GM12864 (cell line): ENCODE measurements around the gene GRIN2A.

Experiments used
- DNase-seq: peaks from one replicate; pipeline ENCODE4 v3.0.0-alpha.2; 2011; ENCODE audit warnings: low read depth
- H3K4me3 ChIP-seq: 2 replicates; pipeline ENCODE4 v1.5.1; 2011; ENCODE audit warnings: mild to moderate bottlenecking, low read depth, low read length, control low read depth
- CTCF ChIP-seq: IDR thresholded peaks from 2 replicates; pipeline ENCODE4 v1.5.1; 2011; ENCODE audit warnings: low read depth, mild to moderate bottlenecking, moderate library complexity, low read length, control low read depth, inconsistent platforms; ENCODE audit errors: missing control alignments

GRIN2A gene

GRCh38 chr16:9946022-9946720 is 236.1 kb downstream of the GRIN2A start:
- H3K4me3 ChIP-seq, result no peak overlapping the region
- peak; percentile 19 for TF ChIP-seq CTCF
- no peak for DNase-seq

- no peak overlapping the region for H3K4me3 ChIP-seq
- TF ChIP-seq CTCF, result no peak
- no peak for DNase-seq
These were observed 239.1 kb downstream of the GRIN2A start for GRCh38 chr16:9943121-9943520.

- no peak for DNase-seq
- no peak overlapping the region for H3K4me3 ChIP-seq
- no peak for TF ChIP-seq CTCF
These were observed 241.0 kb downstream of the GRIN2A start for GRCh38 chr16:9941245-9941644.

GRCh38 chr16:9934723-9935508 is 247.3 kb downstream of the GRIN2A start:
- no peak overlapping the region for H3K4me3 ChIP-seq
- no peak for TF ChIP-seq CTCF
- no peak for DNase-seq

GRCh38 chr16:9932919-9933653 is 249.1 kb downstream of the GRIN2A start:
- no peak for DNase-seq
- H3K4me3 ChIP-seq, result no peak overlapping the region
- TF ChIP-seq CTCF, result no peak

- no peak overlapping the region for H3K4me3 ChIP-seq
- no peak for DNase-seq
- no peak for TF ChIP-seq CTCF
These were observed 250.2 kb downstream of the GRIN2A start for GRCh38 chr16:9932000-9932399.
